Neural cell (in vitro differentiated cells): ENCODE results near the gene ADAR. TPM values are rescaled to one million over a fixed set of nuclear protein-coding genes. Genes with fewer than 3 reads are reported as not detected.

Source experiments
- H2AFZ ChIP-seq: fragments of 200-600, 300-800 bp; sonication (generic), shearing (Covaris generic); 2 replicates; pipeline ENCODE4 v1.6.0; 2014; ENCODE audit warnings: low read depth, mild to moderate bottlenecking, antibody characterized with exemption, low read length, moderate library complexity
- H3F3A ChIP-seq: fragments of 200-600 bp; shearing (Covaris generic); 2 replicates; pipeline ENCODE4 v1.6.1; 2016; ENCODE audit warnings: mild to moderate bottlenecking, moderate library complexity, mixed read lengths, antibody characterized with exemption, low read length; ENCODE audit not compliant: insufficient read depth, poor library complexity, severe bottlenecking
- H3K27ac ChIP-seq: fragments of 200-600, 300-800 bp; sonication (generic), shearing (Covaris generic); 2 replicates; pipeline ENCODE4 v1.5.1; 2014; ENCODE audit warnings: mild to moderate bottlenecking, low read length, moderate library complexity
- H3K27me3 ChIP-seq: fragments of 300-800, 200-600 bp; sonication (generic), shearing (Covaris generic); 2 replicates; pipeline ENCODE4 v1.6.0; 2014; ENCODE audit warnings: mild to moderate bottlenecking, low read depth, low read length, moderate library complexity; ENCODE audit not compliant: insufficient read depth
- H3K36me3 ChIP-seq: fragments of 300-800, 200-600 bp; sonication (generic), shearing (Covaris generic); 2 replicates; pipeline ENCODE4 v1.5.1; 2014; ENCODE audit warnings: mild to moderate bottlenecking, antibody characterized with exemption, low read length, moderate library complexity; ENCODE audit not compliant: insufficient read depth
- H3K4me2 ChIP-seq: fragments of 300-800, 200-600 bp; sonication (generic), shearing (Covaris generic); 2 replicates; pipeline ENCODE4 v1.6.0; 2014; ENCODE audit warnings: mild to moderate bottlenecking, low read length
- H3K4me3 ChIP-seq: fragments of 300-800, 200-600 bp; sonication (generic), shearing (Covaris generic); 2 replicates; pipeline ENCODE4 v1.5.1; 2014; ENCODE audit warnings: mild to moderate bottlenecking, low read length, moderate library complexity
- H3K79me2 ChIP-seq: fragments of 200-600 bp; shearing (Covaris generic); replicated peaks from 2 replicates; pipeline ENCODE4 v1.6.0; 2014; ENCODE audit warnings: mild to moderate bottlenecking, low read length, moderate library complexity; ENCODE audit not compliant: insufficient read depth
- H3K9ac ChIP-seq: fragments of 300-800, 200-600 bp; sonication (generic), shearing (Covaris generic); 2 replicates; pipeline ENCODE4 v1.6.1; 2016; ENCODE audit warnings: mild to moderate bottlenecking, low read length, mixed read lengths
- H3K9me2 ChIP-seq: fragments of 200-600 bp; shearing (Covaris generic); 2 replicates; pipeline ENCODE4 v1.6.1; 2016; ENCODE audit warnings: mild to moderate bottlenecking, low read length, mixed read lengths; ENCODE audit not compliant: insufficient read depth
- H3K9me3 ChIP-seq: fragments of 200-600, 300-800 bp; sonication (generic), shearing (Covaris generic); 2 replicates; pipeline ENCODE4 v1.6.1; 2016; ENCODE audit warnings: mild to moderate bottlenecking, mixed run types, low read length, moderate library complexity, mixed read lengths
- H4K20me1 ChIP-seq: fragments of 200-600 bp; shearing (Covaris generic); 2 replicates; pipeline ENCODE4 v1.6.1; 2016; ENCODE audit warnings: mild to moderate bottlenecking, mixed run types; ENCODE audit not compliant: insufficient read depth
- CTCF ChIP-seq: fragments of 450-650 bp; IDR thresholded peaks from 2 replicates; pipeline ENCODE4 v1.5.1; 2014; ENCODE audit warnings: antibody characterized with exemption, mild to moderate bottlenecking, moderate library complexity; ENCODE audit not compliant: poor library complexity, severe bottlenecking
- EP300 ChIP-seq: fragments of 450-650 bp; conservative IDR thresholded peaks from 2 replicates; pipeline ENCODE4 v1.6.1; 2014; ENCODE audit warnings: antibody characterized with exemption, mild to moderate bottlenecking, moderate library complexity; ENCODE audit not compliant: poor library complexity, severe bottlenecking
- EZH2 ChIP-seq: fragments of 200-600, 300-800 bp; shearing (Covaris generic), sonication (generic); IDR thresholded peaks from 2 replicates; pipeline ENCODE4 v1.6.1; 2014; ENCODE audit warnings: antibody characterized with exemption, low read length, borderline replicate concordance, mild to moderate bottlenecking; ENCODE audit not compliant: insufficient read depth, poor library complexity, severe bottlenecking
- MXI1 ChIP-seq: fragments of 450-650 bp; conservative IDR thresholded peaks from 2 replicates; pipeline ENCODE4 v1.6.1; 2014; ENCODE audit warnings: antibody characterized with exemption, mild to moderate bottlenecking; ENCODE audit not compliant: poor library complexity, severe bottlenecking
- POLR2AphosphoS5 ChIP-seq: IDR thresholded peaks from 2 replicates; pipeline ENCODE4 v1.6.1; 2012
- RAD21 ChIP-seq: fragments of 450-650 bp; conservative IDR thresholded peaks from 2 replicates; pipeline ENCODE4 v1.6.1; 2014; ENCODE audit warnings: antibody characterized with exemption, mild to moderate bottlenecking, moderate library complexity
- SMC3 ChIP-seq: fragments of 450-650 bp; conservative IDR thresholded peaks from 2 replicates; pipeline ENCODE4 v1.6.1; 2014; ENCODE audit warnings: antibody characterized with exemption, mild to moderate bottlenecking, moderate library complexity; ENCODE audit not compliant: poor library complexity
- TAF1 ChIP-seq: IDR thresholded peaks from 2 replicates; pipeline ENCODE4 v1.6.1; 2012; ENCODE audit warnings: low read depth
- polyA plus RNA-seq: library from polyadenylated mRNA; depleted of rRNA; stranded (reverse); fragments of >200 nt; gene quantifications from 2 replicates; pipeline ENCODE4 v1.2.3, GENCODE V29; 2014
- TF ChIP-seq, protein P1 (sequence below): IDR thresholded peaks from 2 replicates; pipeline ENCODE4 v1.6.1; 2012; ENCODE audit warnings: borderline replicate concordance

Gene ADAR
- polyA plus RNA-seq, 1 donor from 2014 or later, result 51.4 TPM

GRCh38 chr1:154536570-154536969 lies 71.4 kb downstream of the ADAR start:
- Histone ChIP-seq H4K20me1 (no peaks in the 10 kb centered on the region), H2AFZ (no peak overlapping the region)

DNA sequence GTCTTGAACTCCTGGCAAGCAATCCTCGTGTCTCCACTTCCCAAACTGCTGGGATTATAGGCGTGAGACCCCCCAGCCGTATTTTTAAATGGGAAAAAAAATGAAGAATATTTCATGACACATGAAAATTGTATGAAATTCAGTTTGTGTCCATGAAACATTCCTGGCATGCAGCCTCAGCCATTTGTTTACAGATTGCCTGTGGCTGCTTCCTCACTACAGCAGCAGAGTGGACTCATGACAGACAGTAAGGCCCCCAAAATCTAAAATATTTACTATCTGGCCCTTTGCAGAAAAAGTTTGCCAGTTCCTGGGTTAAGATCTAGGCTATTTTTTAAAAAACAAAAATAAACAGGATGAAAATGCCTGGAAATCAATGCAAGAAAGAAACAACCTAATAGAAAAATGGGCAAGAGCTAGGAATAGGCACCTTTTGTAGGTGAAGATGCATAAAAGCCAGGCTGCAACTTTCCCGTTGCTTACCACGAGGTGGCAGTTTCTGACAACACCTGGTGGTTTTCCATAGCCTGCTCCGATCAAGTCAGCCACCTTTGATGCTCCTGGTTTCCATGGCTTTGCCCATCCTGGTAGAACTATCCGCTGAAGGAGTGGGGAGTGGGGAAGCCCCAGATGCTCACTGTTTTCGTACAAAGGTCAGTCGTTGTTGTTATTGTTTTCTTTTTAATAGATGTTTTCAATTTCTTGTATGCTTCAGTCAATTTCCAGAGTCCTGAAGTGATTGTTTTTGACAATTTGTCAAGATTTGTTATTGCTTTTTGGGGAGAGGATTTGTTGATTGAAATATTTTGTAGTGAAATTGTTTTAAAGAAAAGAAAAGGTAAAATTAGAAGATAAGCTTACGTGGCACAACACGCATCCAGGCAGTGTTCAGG lies 73.8 kb downstream of the ADAR start:
- Histone ChIP-seq H2AFZ (no peak overlapping the region), H3K4me2 (no peak overlapping the region), H4K20me1 (no peaks in the 10 kb centered on the region), H3K27ac (no peak overlapping the region), H3K4me3 (no peak overlapping the region), H3F3A (no peaks in the 10 kb centered on the region), H3K36me3 (no peaks in the 10 kb centered on the region), H3K9me3 (peaks cover 3% of the 10 kb centered on the region), H3K9ac (no peak overlapping the region), H3K79me2 (no peaks in the 10 kb centered on the region), H3K27me3 (no peaks in the 10 kb centered on the region), H3K9me2 (no peaks in the 10 kb centered on the region)
- no peak for TF ChIP-seq POLR2AphosphoS5
- TF ChIP-seq CTCF, result peak; percentile 63
- no peak for TF ChIP-seq MXI1
- TF ChIP-seq EZH2, result no peak
- TF ChIP-seq SMC3, result peak; percentile 68
- TF ChIP-seq TAF1, result no peak
- TF ChIP-seq, protein P1, sequence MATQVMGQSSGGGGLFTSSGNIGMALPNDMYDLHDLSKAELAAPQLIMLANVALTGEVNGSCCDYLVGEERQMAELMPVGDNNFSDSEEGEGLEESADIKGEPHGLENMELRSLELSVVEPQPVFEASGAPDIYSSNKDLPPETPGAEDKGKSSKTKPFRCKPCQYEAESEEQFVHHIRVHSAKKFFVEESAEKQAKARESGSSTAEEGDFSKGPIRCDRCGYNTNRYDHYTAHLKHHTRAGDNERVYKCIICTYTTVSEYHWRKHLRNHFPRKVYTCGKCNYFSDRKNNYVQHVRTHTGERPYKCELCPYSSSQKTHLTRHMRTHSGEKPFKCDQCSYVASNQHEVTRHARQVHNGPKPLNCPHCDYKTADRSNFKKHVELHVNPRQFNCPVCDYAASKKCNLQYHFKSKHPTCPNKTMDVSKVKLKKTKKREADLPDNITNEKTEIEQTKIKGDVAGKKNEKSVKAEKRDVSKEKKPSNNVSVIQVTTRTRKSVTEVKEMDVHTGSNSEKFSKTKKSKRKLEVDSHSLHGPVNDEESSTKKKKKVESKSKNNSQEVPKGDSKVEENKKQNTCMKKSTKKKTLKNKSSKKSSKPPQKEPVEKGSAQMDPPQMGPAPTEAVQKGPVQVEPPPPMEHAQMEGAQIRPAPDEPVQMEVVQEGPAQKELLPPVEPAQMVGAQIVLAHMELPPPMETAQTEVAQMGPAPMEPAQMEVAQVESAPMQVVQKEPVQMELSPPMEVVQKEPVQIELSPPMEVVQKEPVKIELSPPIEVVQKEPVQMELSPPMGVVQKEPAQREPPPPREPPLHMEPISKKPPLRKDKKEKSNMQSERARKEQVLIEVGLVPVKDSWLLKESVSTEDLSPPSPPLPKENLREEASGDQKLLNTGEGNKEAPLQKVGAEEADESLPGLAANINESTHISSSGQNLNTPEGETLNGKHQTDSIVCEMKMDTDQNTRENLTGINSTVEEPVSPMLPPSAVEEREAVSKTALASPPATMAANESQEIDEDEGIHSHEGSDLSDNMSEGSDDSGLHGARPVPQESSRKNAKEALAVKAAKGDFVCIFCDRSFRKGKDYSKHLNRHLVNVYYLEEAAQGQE, result no peak
- TF ChIP-seq EP300, result no peak
- TF ChIP-seq RAD21, result peak; percentile 65

More at GRCh38 chr1:154536570-154536969, 71.4 kb downstream of the ADAR start:
- no peak overlapping the region for H3K4me3 ChIP-seq
- no peak overlapping the region for H3K9ac ChIP-seq
- TF ChIP-seq, protein P1, result no peak
- no peak for TF ChIP-seq EP300
- no peak for TF ChIP-seq POLR2AphosphoS5
- no peak for TF ChIP-seq MXI1
- no peak for TF ChIP-seq SMC3
- TF ChIP-seq EZH2, result no peak
- H3K9me3 ChIP-seq, result peaks cover 3% of the 10 kb centered on the region
- no peak overlapping the region for H3K4me2 ChIP-seq
- H3K27ac ChIP-seq, result no peak overlapping the region
- no peaks in the 10 kb centered on the region for H3K27me3 ChIP-seq
- H3K79me2 ChIP-seq, result no peaks in the 10 kb centered on the region
- H3K9me2 ChIP-seq, result no peaks in the 10 kb centered on the region
- H3K36me3 ChIP-seq, result no peaks in the 10 kb centered on the region
- no peaks in the 10 kb centered on the region for H3F3A ChIP-seq
